MM.1S (cell line): ENCODE measurements around the gene MYO6.

Experiments used
- EZH2 ChIP-seq: fragments of 300-600 bp; sonication (generic); optimal IDR thresholded peaks from 2 replicates; pipeline ENCODE3; 2017; ENCODE audit warnings: low read depth, mild to moderate bottlenecking, antibody characterized with exemption, low read length, mixed read lengths
- EZH2phosphoT487 ChIP-seq: fragments of 300-600 bp; sonication (generic); IDR thresholded peaks from 2 replicates; pipeline ENCODE4 v1.6.1; 2018; ENCODE audit warnings: antibody characterized with exemption, low read length
- TF ChIP-seq, protein P1 (sequence below): fragments of 300-600 bp; sonication (generic); IDR thresholded peaks from 2 replicates; pipeline ENCODE4 v1.5.1; 2016; ENCODE audit warnings: antibody characterized with exemption, low read length, mixed read lengths

DNA sequence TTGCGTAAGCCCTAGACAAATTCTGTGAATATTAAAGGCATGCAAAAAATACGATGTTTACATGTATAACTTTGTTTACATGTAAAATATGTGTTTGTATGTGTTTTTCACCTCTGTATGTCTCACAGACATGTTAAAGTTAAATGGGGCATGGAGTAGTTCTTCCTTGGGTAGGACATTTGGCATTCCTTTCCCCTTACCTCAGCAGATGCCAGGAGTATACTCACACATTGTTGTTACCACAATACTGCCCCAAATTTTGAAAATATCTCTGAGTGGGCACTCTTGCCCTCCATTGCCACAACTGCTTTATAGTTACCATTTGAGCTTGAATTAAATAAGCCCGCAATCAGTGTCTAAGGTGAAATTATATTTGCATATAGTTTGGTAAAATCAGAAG is 147.5 kb downstream of the MYO6 start:
- TF ChIP-seq, protein P1, sequence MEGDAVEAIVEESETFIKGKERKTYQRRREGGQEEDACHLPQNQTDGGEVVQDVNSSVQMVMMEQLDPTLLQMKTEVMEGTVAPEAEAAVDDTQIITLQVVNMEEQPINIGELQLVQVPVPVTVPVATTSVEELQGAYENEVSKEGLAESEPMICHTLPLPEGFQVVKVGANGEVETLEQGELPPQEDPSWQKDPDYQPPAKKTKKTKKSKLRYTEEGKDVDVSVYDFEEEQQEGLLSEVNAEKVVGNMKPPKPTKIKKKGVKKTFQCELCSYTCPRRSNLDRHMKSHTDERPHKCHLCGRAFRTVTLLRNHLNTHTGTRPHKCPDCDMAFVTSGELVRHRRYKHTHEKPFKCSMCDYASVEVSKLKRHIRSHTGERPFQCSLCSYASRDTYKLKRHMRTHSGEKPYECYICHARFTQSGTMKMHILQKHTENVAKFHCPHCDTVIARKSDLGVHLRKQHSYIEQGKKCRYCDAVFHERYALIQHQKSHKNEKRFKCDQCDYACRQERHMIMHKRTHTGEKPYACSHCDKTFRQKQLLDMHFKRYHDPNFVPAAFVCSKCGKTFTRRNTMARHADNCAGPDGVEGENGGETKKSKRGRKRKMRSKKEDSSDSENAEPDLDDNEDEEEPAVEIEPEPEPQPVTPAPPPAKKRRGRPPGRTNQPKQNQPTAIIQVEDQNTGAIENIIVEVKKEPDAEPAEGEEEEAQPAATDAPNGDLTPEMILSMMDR = no peak
- no peak for TF ChIP-seq EZH2phosphoT487
- TF ChIP-seq EZH2 = no peak
